HUDEP-2 (cell line): ENCODE data around the gene ZNF358.

Experiments
- DNase-seq, 76 experiments: peaks; one replicate each; lab custom pipeline; 2025; ENCODE audit not compliant: unreplicated experiment in 76 of 76; lab: John Stamatoyannopoulos, UW

The ZNF358 gene

GRCh38 chr19:7515645-7516151, at the start of gene ZNF358:
Gene ZNF358, plus strand, starts transcription at chr19:7516103. Its CDS starts 3,140 bp downstream, at chr19:7519243.
- DNase-seq: peak in 32 of 76 experiments; percentile 3 to 59 (median 34)

GRCh38 chr19:7467009-7467989, 48.6 kb upstream of the ZNF358 start:
- no peak for DNase-seq

- DNase-seq: no peak
These were observed 47.1 kb upstream of the ZNF358 start for GRCh38 chr19:7468840-7469239.

DNA sequence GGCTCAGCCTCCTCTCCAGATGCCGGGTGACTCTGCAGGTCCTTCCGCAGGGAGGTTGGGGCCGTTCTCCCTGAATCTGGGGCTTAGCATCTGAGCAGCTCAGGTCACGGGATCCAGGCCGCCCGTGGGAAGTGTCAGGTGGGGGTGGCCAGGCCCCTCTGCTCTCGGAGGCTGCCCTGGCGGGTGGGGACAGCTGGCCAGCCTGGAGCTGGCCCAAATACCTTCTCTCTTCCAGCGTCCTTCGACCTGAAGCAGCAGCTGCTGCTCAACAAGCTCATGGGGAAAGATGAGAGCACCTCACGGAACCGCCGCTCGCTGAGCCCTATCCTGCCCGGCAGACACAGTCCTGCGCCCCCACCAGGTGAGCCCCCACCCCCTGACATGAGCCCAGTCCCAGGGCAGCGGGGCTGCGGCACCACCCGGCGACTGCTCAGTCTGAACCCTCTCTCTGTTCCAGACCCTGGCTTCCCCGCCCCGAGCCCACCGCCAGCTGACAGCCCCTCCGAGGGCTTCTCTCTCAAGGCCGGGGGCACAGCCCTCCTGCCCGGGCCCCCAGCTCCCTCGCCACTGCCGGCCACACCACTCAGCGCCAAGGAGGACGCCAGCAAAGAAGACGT, 46.1 kb upstream of the ZNF358 start:
- no peak for DNase-seq

DNA sequence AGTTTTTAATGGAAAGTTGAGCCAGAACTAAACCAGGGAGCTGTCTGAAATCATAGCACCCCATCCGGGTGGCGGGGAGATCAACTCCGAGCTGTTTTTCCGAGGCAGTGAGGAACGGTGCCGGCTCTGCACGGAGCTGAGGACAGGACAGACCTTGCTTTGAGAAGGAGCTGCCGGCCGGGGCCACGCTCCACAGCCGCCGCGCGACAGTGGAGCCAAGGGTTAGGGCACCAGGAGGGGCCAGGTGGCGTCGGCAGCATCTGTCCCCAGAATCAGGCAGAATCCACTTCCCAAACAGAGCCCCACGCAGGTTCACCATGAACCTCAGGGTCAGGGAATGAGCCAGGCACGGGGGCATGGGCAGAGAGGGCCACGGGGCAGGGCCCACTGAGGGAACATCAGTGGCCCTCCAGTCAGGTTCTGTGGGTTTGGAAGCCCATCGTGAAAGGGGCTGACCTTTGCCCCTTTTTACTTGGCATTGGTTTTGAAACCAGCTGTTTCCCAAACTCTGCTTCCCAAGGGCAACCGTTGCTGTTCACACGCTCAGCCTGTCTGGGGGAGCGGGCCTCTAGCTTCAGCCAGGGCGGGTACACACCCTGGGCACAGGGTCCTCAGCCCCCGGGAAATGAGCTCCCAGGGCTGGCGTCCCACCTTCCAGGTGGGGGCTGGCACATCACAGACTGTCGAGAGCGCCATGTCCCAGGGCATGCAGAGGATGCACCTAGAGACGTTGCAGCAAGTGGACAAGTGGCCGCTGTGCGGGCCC, 45.2 kb upstream of the ZNF358 start:
- no peak for DNase-seq

DNA sequence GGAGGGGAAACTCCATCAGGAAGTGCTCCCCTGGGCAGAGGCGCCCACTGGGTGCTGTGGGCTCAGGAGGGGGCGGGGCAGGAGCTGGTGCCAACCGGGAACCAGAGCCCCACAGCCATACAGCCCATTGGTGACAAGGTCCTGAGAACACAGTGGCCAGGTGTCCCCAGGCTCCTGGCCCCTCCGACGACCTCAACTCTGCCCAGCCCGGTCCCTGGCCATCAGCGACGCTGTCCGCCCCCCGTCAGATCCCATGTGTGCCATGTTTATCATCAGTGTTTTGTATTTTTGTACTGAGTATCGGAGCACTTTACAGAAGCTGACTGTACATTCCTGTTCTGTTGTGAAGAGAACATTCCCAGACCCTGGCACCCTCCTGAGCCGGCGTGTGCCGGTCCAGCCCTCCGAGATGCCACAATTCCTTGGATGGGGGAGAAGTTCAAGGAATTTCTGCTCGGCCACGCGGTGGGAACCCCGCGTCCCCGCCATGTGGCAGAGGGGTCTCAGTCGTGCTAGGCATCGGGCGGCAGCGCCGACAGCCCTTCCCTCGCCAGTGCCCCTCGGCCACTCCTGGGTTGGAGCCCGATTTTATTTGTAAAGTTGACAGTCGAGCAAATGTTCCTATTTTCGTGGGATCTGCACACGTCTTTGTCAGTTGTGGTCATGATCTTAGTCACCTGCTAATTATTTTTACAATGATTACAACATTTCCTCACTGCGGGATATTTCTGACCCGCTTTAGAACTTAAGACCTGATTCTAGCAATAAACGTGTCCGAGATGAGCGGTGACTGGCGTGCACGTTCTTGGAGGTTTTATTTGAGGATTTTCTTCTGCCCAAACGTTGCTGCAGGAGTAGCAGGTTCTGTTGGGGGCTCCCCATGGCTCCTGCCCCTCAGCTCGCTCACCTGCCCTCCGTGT, 43.9 kb upstream of the ZNF358 start:
- DNase-seq: no peak

DNA sequence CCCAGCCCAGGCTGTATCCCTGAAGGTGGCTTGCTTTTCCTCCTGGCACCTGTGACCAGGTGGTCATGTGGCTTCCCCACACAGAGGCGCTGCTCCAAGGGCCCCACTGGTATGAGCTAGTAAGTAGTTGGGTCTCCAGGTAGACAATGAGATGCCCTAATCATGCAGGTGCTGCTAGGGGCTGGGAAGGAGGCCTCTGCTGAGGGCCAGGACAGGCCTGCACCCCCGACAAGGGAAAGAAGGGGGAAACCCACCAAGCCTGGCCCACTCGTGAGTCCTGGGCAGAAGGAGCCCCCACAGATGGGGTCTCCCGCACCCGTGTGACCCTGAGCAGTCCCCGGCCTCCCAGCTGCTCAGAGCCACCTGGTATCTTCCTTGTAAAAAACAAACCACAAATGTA, 40.2 kb upstream of the ZNF358 start:
- no peak for DNase-seq

- peak in 15 of 76 experiments; percentile 8 to 40 (median 24) for DNase-seq
These were observed 39.7 kb upstream of the ZNF358 start for GRCh38 chr19:7476241-7476640.

DNA sequence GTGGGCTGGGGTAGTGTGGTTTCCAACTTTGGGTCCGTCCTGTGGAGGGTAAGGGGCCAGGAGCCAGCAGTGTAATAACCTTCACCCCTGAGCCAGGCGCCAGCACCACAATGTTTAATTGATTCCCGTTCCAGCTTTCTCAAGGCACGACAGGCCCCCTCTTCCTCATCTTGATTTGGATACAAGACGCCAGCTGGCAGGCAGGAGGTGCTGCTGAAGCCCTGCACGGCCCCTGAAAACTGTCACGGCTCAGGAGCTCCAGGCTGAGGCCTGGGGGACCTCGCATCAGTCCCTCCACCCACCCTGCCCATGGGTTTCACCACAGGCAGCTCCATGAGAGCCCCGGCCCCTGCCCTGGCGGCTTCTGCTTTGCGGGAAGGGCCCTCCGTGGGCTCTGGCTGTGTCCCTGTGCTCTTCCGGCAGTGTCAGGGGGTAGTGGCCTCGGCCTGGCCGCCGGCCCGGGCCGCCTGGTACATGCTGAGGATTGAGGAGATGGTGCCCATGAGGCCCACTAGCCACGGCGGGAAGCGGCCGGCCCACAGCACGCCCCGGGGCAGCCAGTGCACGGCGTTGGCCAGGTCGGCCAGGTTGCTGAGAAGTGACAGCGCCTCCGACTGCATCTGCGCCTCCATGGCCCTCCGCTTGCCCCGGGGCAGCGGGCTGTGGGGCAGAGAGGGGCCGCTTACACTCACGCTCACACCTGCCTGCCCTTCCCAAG, 39.0 kb upstream of the ZNF358 start:
- no peak for DNase-seq

DNA sequence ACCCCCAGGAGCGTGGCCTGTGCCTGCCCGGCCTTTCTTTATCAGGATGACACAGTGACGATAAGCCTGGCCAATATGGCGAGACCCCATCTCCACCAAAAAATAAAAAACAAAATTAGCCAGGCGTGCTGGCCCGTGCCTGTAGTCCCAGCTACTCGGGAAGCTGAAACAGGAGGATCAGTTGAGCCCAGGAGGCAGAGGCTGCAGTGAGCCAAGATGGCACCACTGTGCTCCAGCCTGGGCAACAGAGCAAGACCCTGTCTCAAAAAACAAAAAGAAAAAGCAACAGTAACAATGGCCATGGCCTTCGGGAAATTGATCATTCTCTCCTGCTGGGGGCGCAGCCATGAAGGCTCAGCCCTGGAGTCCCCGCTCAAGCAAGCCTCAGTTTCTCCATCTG, 38.1 kb upstream of the ZNF358 start:
- no peak for DNase-seq

- no peak for DNase-seq
These were observed 37.6 kb upstream of the ZNF358 start for GRCh38 chr19:7478173-7478842.

DNA sequence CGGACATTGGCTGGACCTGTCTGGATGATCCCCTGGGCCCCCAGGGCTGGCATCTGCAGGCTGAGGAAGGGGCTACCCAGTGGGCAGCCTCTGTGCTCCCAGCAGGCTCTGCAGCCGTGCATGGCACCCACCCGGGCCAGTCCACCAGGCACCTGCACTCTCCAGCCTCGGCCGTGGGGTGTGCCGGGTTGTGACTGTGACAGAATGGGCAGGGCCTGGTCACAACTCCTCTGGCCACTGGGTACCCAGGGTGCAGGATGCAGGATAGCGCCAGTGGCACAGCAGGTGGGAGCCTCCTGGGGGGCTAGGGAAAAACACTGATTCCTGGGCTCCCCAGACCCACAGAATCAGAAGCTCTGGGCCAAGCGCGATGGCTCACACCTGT, 37.1 kb upstream of the ZNF358 start:
- DNase-seq: no peak

- DNase-seq: no peak
These were observed 35.5 kb upstream of the ZNF358 start for GRCh38 chr19:7480222-7480969.

- DNase-seq: no peak
These were observed 35.0 kb upstream of the ZNF358 start for GRCh38 chr19:7480970-7481255.

- DNase-seq: no peak
These were observed 33.1 kb upstream of the ZNF358 start for GRCh38 chr19:7482584-7483439.

- peak in 27 of 76 experiments; percentile 13 to 62 (median 32) for DNase-seq
These were observed 32.1 kb upstream of the ZNF358 start for GRCh38 chr19:7483720-7484201.

GRCh38 chr19:7486923-7487322, 29.0 kb upstream of the ZNF358 start:
- no peak for DNase-seq
